ENCODE measurements around the gene HOXC11. TPM values are rescaled to one million over a fixed set of nuclear protein-coding genes. Genes with fewer than 3 reads are reported as not detected.

HOXC11 gene
- total RNA-seq, 2 donors from 2014 or later, result not detected

DNA sequence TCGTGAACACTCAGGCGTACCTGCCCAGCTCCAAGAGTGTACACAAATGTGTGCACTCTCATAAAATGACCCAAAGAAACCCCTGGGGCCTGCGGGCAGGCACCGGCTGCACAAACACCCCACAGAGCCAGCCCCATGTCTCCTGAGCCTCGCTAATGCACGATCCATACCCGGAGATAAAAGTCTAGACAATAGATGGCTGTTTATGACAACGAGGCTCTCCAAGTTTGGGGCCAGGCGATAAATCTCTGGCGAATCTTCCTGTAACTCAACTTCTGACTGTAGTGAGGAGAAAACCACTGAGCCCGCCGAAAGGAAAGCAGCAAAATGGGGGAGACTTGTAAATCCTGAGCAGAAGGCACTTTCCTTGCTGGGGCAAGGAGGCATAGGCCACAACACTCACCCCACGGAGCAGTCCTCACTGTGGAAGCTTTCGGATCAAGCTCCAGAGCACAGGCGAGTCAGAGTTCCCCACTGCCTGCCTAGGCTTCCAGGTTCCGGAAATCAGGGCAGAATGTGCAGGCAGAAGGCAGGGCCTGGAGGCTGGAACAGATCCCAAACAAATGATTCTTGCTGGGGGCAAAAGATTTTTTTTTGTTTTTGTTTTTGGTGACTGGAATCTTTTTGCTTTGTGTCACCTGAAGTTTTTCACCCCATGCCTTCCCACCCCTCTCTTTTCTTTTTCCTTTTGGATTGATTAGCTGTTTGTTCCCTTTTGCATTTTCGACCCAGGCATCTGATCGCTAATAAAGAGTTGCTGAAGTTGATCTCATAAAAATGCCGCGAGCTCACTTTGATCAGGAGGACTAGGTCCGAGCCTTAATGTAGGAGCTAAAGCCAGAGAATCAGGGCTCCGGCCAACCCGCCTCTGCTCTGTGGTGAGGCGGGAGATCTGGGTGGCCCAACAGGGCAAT is 4.5 kb upstream of the HOXC11 start:
- DNase-seq (ENCODE audit: low spot score), result no peak
- Mint-ChIP-seq H3K27ac (no peak overlapping the region), H3K36me3 (no peaks in the 10 kb centered on the region), H3K4me1 (ENCODE audit: low read depth in 2 of 2) (peaks cover 31 to 32% of the 10 kb centered on the region in 2 donors), H3K27me3 (peaks cover 80 to 95% of the 10 kb centered on the region in 2 donors), H3K9me3 (no peaks in the 10 kb centered on the region), H3K4me3 (no peak overlapping the region)
- ATAC-seq, result no peak

DNA sequence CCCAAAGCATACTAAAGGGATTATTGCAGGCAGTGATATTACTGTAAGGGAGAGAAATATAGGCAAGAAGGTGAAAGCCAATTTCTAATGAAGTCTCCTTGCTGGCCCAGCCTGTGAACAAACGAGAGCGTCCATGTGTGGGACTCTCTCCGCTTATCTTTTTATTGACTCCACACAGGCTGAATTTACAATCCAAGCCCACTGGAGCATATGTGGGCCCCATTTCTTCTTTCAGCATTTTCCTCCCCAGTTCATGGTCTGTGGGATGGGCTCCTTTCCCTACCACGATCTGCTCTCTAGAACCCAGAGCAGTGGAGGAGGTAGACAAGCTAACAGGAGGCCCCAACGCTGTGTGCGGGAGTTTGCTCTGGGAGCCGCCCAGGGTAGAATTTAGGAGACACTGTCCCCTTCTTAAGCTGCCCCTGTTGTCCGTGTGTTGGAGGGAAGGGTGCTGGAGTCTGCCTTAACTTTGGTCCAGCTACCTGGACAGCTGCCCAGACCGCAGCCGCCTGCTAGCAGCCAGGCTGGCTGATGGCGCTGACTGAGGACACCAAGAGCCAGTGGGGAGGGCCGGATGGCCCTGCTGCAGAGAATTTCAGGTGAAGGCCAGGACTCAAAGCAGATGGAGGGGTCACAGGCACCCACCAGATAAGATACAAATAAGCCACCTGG is 3.2 kb upstream of the HOXC11 start:
- H3K4me1 Mint-ChIP-seq (ENCODE audit: low read depth in 2 of 2), result peaks cover 21 to 25% of the 10 kb centered on the region in 2 donors
- DNase-seq (ENCODE audit: low spot score) (no peak), ATAC-seq (no peak)
- H3K27me3 Mint-ChIP-seq, result peaks cover 71 to 84% of the 10 kb centered on the region in 2 donors
- no peak overlapping the region for H3K27ac Mint-ChIP-seq
- no peaks in the 10 kb centered on the region for H3K36me3 Mint-ChIP-seq
- H3K4me3 Mint-ChIP-seq, result no peak overlapping the region
- no peaks in the 10 kb centered on the region for H3K9me3 Mint-ChIP-seq

DNA sequence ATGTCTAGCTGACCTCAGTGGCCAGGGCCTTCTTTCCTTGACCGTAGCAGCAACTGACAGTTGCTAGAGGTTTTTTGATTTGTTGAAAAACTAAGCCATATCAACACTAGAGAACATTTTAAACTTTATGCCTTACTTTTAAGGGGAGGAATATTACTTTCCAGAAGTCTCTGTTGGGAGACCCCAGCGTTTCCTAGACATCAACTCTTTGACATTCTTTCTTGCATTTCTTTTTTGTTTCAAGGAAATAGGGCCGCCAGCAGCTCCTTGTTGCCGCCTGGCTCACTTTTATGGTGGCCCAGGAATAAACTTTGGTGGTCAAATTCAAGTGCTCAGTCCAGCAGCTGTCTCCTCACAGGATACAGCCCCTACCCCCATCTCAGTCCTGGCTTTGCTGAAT is 2.5 kb upstream of the HOXC11 start:
- Mint-ChIP-seq H3K4me3 (no peak overlapping the region), H3K4me1 (ENCODE audit: low read depth in 2 of 2) (peaks cover 18 to 24% of the 10 kb centered on the region in 2 donors), H3K27ac (no peak overlapping the region), H3K27me3 (peaks cover 67 to 81% of the 10 kb centered on the region in 2 donors), H3K36me3 (no peaks in the 10 kb centered on the region), H3K9me3 (no peaks in the 10 kb centered on the region)
- no peak for DNase-seq (ENCODE audit: low spot score)
- ATAC-seq, result no peak

DNA sequence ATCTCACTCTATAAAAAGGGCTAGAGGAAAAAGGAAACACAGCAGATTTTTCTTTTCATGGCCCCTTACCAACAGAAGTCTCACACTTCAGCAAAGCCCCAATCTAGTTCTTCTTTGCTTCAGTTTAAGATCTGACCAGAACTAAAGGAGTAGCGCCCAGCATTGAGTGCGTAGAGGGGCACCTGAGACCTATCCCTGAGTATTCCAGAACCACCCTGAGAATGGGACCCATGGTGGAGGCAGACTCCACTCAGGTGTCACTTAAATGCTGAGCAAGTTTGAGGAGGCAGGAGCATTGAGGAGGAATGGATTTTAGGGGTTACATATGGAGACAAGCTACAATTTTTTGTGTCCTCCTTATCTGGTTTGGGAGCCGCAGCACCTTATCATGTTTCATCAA is 1.8 kb upstream of the HOXC11 start:
- ATAC-seq, result no peak
- no peak overlapping the region for H3K4me3 Mint-ChIP-seq

DNA sequence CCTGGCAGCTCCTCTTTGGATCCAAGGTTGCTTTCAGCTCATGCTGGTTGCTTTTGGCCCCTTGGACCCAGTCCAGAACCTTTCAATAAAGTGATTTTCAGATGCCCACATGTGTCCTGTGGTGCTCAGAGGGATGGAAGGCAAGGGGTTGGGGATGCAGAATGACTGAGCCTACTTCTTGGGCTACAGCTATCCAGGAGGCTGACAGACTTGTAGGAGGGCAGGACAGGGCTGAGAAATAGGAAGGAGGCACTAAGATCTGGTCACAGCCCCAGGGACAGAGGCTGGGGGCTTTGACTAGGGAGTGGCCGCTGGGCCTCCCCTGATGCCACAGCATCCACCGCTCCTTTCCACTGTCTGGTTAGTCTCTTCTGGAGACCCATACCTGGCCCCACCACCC is 1.2 kb upstream of the HOXC11 start:
- Mint-ChIP-seq H3K27me3 (peaks cover 64 to 79% of the 10 kb centered on the region in 2 donors), H3K4me1 (ENCODE audit: low read depth in 2 of 2) (peaks cover 12 to 20% of the 10 kb centered on the region in 2 donors), H3K36me3 (no peaks in the 10 kb centered on the region), H3K27ac (no peak overlapping the region), H3K4me3 (no peak overlapping the region), H3K9me3 (no peaks in the 10 kb centered on the region)
- DNase-seq (ENCODE audit: low spot score) (no peak), ATAC-seq (no peak)

More for the DNA sequence above, 1.8 kb upstream of the HOXC11 start:
- DNase-seq (ENCODE audit: low spot score), result no peak
- H3K4me1 Mint-ChIP-seq (ENCODE audit: low read depth in 2 of 2), result peaks cover 18 to 26% of the 10 kb centered on the region in 2 donors
- no peaks in the 10 kb centered on the region for H3K36me3 Mint-ChIP-seq
- H3K27me3 Mint-ChIP-seq, result peaks cover 67 to 81% of the 10 kb centered on the region in 2 donors
- H3K27ac Mint-ChIP-seq, result no peak overlapping the region
- no peaks in the 10 kb centered on the region for H3K9me3 Mint-ChIP-seq

DNA sequence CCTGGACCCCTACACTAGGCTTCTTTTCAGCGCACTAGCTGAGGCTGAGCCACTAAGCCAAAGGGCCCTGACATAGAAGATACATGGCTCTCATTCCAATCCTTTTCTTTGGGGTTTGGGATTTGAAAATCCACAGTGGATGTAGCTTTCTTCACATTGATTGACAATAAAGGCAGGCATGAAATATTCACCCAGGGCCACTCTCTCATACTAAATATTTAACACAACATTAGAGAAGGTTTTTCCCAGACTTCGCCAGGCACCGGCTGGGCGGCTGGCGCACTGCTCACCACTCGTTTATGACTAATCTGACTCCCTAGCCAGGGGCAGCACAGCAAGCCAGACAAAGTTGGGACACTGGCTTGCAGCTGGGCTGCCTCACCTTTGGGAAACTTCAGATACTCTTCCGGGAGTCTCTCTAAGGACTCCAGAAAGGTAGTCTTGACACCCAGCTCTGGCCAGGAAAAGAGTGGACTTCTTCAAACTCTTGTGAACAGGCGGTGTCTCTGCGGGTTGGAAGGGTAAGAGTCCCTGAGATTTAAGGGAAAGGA is 699 bp upstream of the HOXC11 start:
- H3K36me3 Mint-ChIP-seq, result no peaks in the 10 kb centered on the region
- H3K4me3 Mint-ChIP-seq, result no peak overlapping the region
- no peak overlapping the region for H3K27ac Mint-ChIP-seq
- DNase-seq (ENCODE audit: low spot score), result no peak
- H3K4me1 Mint-ChIP-seq (ENCODE audit: low read depth in 2 of 2), result peaks cover 11 to 19% of the 10 kb centered on the region in 2 donors
- no peaks in the 10 kb centered on the region for H3K9me3 Mint-ChIP-seq
- H3K27me3 Mint-ChIP-seq, result peaks cover 68 to 79% of the 10 kb centered on the region in 2 donors
- no peak for ATAC-seq

DNA sequence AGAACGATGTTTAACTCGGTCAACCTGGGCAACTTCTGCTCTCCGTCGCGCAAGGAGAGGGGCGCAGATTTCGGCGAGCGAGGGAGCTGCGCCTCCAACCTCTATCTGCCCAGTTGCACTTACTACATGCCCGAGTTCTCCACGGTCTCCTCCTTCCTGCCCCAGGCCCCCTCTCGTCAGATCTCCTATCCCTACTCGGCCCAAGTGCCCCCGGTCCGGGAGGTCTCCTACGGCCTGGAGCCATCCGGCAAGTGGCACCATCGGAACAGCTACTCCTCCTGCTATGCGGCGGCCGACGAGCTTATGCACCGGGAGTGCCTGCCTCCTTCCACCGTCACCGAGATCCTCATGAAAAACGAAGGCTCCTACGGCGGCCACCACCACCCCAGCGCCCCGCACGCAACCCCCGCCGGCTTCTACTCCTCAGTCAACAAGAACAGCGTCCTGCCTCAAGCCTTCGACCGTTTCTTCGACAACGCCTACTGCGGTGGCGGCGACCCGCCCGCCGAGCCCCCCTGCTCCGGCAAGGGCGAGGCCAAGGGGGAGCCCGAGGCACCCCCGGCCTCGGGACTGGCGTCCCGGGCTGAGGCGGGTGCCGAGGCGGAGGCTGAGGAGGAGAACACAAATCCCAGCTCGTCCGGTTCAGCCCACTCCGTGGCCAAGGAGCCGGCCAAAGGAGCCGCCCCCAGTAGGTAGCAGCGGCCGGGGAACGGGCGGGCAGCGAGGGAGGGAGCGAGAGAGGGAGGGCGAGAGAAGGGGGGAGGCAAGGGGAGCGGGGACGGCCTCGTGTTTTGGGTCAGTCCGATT is 513 bp downstream of the HOXC11 start:
- Mint-ChIP-seq H3K27ac (peak overlapping the region; percentile 31 to 78), H3K27me3 (peaks cover 63 to 79% of the 10 kb centered on the region in 2 donors), H3K4me3 (peak overlapping the region; percentile 71), H3K4me1 (ENCODE audit: low read depth in 2 of 2) (peaks cover 11 to 19% of the 10 kb centered on the region in 2 donors), H3K9me3 (no peaks in the 10 kb centered on the region), H3K36me3 (no peaks in the 10 kb centered on the region)
- DNase-seq (ENCODE audit: low spot score) (no peak), ATAC-seq (peak in 1 of 2 donors; percentile 17)

DNA sequence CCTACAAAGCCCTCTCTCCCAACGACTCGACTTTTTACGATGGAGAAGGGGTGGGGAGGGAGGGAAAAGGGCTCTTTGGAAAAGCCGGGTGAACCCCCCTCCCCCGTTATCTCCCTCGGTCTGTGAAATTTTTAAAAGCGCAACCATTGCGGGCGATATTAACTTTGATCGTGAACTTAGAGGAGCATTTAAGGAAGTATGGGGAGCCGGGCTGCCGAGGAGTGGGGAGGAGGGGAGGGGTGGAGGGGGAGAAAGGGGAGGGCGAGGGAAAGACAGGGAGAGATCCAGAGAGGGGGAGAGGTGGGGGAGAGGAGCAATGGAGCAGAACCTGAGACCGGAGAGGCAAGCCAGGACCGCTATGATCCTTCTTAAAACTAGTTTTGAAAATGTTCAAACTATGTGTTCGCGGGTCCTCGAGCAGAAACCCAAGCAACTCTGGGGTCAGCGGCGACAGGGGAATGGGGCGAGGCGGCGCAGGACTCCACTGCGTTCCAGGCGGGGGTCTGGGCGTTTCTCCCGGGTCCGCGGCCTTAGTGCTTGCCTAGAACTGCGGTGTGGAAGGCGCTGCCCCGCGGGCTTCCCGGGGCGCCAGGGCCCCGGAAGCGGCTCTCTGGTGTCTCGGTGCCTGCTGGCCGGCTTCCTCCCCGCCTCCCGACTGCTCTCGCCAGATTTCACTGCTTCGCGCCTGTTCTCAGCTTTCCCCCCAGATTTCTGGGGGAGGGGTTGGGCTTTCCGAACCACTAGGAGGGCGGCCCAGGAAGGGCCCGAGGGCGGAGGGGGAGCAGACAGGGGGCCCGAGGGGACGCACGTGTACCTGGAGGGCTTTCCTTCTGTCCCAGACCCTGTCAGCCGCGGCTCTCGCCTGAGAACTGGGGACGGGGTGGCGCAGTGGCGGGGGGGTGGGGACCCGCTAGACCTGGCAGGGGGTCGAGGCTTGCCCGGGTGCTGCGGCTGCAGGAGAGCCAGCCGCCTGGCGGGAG is 1.4 kb downstream of the HOXC11 start, which contains the start of gene HOTAIR:
HOTAIR (minus strand) TSS at position 871 of the 980 bp plus-strand sequence.
- no peaks in the 10 kb centered on the region for H3K36me3 Mint-ChIP-seq
- DNase-seq (ENCODE audit: low spot score) (no peak), ATAC-seq (peak; percentile 56 to 82)
- H3K4me1 Mint-ChIP-seq (ENCODE audit: low read depth in 2 of 2), result peaks cover 11 to 19% of the 10 kb centered on the region in 2 donors
- no peaks in the 10 kb centered on the region for H3K9me3 Mint-ChIP-seq
- H3K4me3 Mint-ChIP-seq, result peak within 1 kb of the TSS; percentile 71
- peaks cover 63 to 81% of the 10 kb centered on the region in 2 donors for H3K27me3 Mint-ChIP-seq
- no peak within 1 kb of the TSS for H3K27ac Mint-ChIP-seq

DNA sequence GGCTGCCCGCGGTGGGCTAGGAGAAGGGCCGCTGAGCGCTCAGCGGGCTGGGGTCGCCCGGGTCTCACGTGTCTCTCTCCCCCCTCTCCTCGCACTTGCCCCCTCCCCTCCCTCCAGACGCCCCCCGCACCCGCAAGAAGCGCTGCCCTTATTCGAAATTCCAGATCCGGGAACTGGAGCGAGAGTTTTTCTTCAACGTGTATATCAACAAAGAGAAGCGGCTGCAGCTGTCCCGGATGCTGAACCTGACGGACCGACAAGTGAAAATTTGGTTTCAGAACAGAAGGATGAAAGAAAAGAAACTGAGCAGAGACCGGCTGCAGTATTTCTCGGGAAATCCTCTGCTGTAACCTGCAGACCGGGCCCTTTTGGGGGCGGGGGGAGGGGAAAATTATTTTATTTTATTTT is 2.1 kb downstream of the HOXC11 start:
- Mint-ChIP-seq H3K27me3 (peaks cover 64 to 84% of the 10 kb centered on the region in 2 donors), H3K36me3 (no peaks in the 10 kb centered on the region), H3K27ac (no peak overlapping the region), H3K4me1 (ENCODE audit: low read depth in 2 of 2) (peaks cover 11 to 19% of the 10 kb centered on the region in 2 donors), H3K4me3 (peak overlapping the region; percentile 61), H3K9me3 (no peaks in the 10 kb centered on the region)
- ATAC-seq (no peak), DNase-seq (ENCODE audit: low spot score) (no peak)

DNA sequence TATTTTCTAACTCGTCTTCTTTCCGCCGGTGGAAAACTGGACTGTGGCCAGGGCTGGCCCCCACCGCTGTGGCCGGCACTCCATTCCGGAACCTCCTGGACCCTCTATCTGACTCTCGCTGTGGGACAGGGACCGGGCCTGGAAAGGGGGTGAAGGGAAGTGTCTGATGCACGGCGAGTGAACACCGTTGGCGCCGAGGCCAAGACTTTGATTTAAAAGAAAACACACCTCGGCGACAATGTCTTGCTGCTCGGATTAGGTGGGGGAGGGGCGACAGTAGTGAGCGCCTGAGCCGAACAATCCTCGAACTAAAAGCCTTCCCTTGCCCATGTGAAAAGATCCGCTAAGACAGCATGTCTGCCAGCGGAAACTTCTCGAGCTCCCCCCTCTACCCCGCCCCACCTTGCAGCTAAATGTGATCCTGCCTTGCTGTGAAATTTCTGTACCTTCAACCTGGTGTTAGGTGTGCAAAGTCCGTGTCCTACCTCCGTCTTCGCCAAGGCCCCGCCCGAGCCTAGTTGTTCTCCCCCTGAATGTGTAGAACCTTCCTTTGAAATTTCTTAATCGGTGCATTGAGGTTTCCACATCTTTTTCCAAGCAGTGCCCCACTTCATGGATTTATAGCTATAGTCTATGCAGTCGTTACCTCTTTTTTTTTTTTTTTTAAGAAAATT is 2.7 kb downstream of the HOXC11 start:
- Mint-ChIP-seq H3K27ac (no peak overlapping the region), H3K36me3 (no peaks in the 10 kb centered on the region), H3K4me3 (peak overlapping the region; percentile 61), H3K9me3 (no peaks in the 10 kb centered on the region), H3K4me1 (ENCODE audit: low read depth in 2 of 2) (peaks cover 15 to 19% of the 10 kb centered on the region in 2 donors), H3K27me3 (peaks cover 67 to 84% of the 10 kb centered on the region in 2 donors)
- DNase-seq (ENCODE audit: low spot score) (no peak), ATAC-seq (no peak)

DNA sequence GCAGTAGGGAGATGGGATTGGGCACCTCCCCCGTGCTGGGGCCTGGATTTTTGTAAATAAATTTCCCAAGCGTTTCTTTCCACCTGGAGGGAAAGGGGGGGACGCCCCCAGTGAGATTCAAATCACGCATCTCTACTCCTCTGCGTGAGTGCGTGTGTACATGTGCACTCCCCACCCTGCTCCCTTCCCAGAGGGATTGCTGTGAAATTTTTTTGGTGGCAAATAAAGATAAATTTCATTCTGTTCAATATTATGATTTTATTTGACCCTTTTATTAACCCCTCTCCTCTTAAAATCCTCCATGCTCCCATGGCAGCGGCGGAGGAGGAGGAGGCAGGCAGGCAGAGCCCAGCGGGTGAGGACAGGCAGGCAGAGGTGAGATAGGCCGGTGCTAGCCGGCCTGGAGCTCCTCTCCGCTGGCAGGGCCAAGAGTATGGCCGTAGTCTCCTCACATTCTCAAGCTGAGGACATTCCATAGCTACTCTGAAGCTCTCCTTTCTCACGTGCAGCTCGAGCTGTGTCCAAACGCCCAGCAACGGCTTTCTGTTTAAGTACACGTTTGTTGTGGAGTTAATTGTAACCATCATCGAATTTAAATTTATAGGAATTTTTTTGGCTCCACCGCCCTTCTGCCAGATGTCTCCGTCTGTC is 3.4 kb downstream of the HOXC11 start:
- Mint-ChIP-seq H3K27me3 (peaks cover 67 to 84% of the 10 kb centered on the region in 2 donors), H3K27ac (no peak overlapping the region), H3K4me1 (ENCODE audit: low read depth in 2 of 2) (peaks cover 15 to 19% of the 10 kb centered on the region in 2 donors), H3K4me3 (no peak overlapping the region), H3K36me3 (no peaks in the 10 kb centered on the region), H3K9me3 (no peaks in the 10 kb centered on the region)
- DNase-seq (ENCODE audit: low spot score) (no peak), ATAC-seq (no peak)
